Caco-2 (cell line): ENCODE data around the gene COX17. TPM values are rescaled to one million over a fixed set of nuclear protein-coding genes. Genes with fewer than 3 reads are reported as not detected.

Experiments used
- BruUV-seq: library from RNA; stranded (reverse); fragments of 400-500 nt; replicated peaks from 2 replicates; lab custom pipeline; 2021; lab: Mats Ljungman, UMichigan
- CTCF ChIA-PET: fragments of 300-600 bp; sonication (Branson Sonifier 250); formaldehyde crosslinking; loops from one replicate; lab custom pipeline; 2022; ENCODE audit warnings: antibody characterized with exemption; lab: Charles Lee
- POLR2A ChIA-PET: fragments of 300-600 bp; sonication (Branson Sonifier 250); formaldehyde crosslinking; loops from one replicate; lab custom pipeline; 2022; ENCODE audit warnings: antibody characterized with exemption; lab: Charles Lee
- DNase-seq, 2 experiments: peaks; one replicate each; pipeline versions ENCODE4 v3.0.0 to v3.0.0-alpha.2; 2020 to 2022
- H3K27me3 ChIP-seq: replicated peaks from 2 replicates; pipeline ENCODE4 v1.6.0; 2011; ENCODE audit warnings: low read length; ENCODE audit not compliant: control insufficient read depth, insufficient read depth
- H3K36me3 ChIP-seq: 2 replicates; pipeline ENCODE4 v1.5.1; 2011; ENCODE audit warnings: low read length; ENCODE audit not compliant: control insufficient read depth, insufficient read depth
- H3K4me1 ChIP-seq: fragments of 250-450 bp; sonication (Bioruptor Pico); 2 replicates; pipeline ENCODE4 v1.5.1; 2020; ENCODE audit warnings: mild to moderate bottlenecking
- H3K4me3 ChIP-seq: 2 replicates; pipeline ENCODE4 v1.5.1; 2011; ENCODE audit warnings: low read depth, mild to moderate bottlenecking, control low read depth, low read length
- H3K9me3 ChIP-seq: fragments of 250-450 bp; sonication (Bioruptor Pico); 2 replicates; pipeline ENCODE4 v1.5.1; 2020; ENCODE audit warnings: mild to moderate bottlenecking, moderate library complexity
- H3K27ac Mint-ChIP-seq: one replicate; pipeline ENCODE4 v1.8.0; 2022; ENCODE audit warnings: mixed read lengths; ENCODE audit not compliant: unreplicated experiment
- H3K27me3 Mint-ChIP-seq: one replicate; pipeline ENCODE4 v1.8.0; 2022; ENCODE audit warnings: mixed read lengths; ENCODE audit not compliant: insufficient read depth, unreplicated experiment
- H3K36me3 Mint-ChIP-seq: one replicate; pipeline ENCODE4 v1.8.0; 2022; ENCODE audit warnings: mild to moderate bottlenecking, mixed read lengths; ENCODE audit not compliant: insufficient read depth, unreplicated experiment
- H3K4me1 Mint-ChIP-seq: one replicate; pipeline ENCODE4 v1.8.0; 2022; ENCODE audit warnings: low read depth, mixed read lengths; ENCODE audit not compliant: unreplicated experiment
- H3K4me3 Mint-ChIP-seq: one replicate; pipeline ENCODE4 v1.8.0; 2022; ENCODE audit warnings: mild to moderate bottlenecking, moderate library complexity, mixed read lengths; ENCODE audit not compliant: unreplicated experiment
- H3K9me3 Mint-ChIP-seq: one replicate; pipeline ENCODE4 v1.8.0; 2022; ENCODE audit warnings: mixed read lengths; ENCODE audit not compliant: unreplicated experiment
- CTCF ChIP-seq, 2 experiments: fragments of 200-600 bp in 1 of 2; IDR thresholded peaks; 1 replicate in 1 of 2; 2 replicates in 1 of 2; pipeline versions ENCODE4 v1.5.1 to v1.8.0; 2011 to 2022; ENCODE audit warnings: antibody characterized with exemption in 1 of 2, control low read depth in 1 of 2, inconsistent platforms in 1 of 2, low read depth in 1 of 2, low read length in 1 of 2, mild to moderate bottlenecking in 1 of 2, moderate library complexity in 1 of 2; ENCODE audit not compliant: insufficient read depth in 1 of 2, severe bottlenecking in 1 of 2, unreplicated experiment in 1 of 2
- intact Hi-C: fragments of 100-400 bp; cut with micrococcal nuclease; formaldehyde crosslinking; loops from one replicate; pipeline ENCODE4 v1.10.0; 2022; ENCODE audit not compliant: unreplicated experiment
- total RNA-seq: library from RNA; stranded (reverse); gene quantifications from 2 replicates; pipeline ENCODE4 v1.2.3, GENCODE V29; 2022

Gene COX17
- total RNA-seq, 1 experiment from 2014 or later, result 43.6 TPM

GRCh38 chr3:119653876-119654275, 23.3 kb downstream of the COX17 start:
- Histone ChIP-seq H3K4me3 (no peak overlapping the region), H3K4me1 (no peaks in the 10 kb centered on the region), H3K9me3 (no peaks in the 10 kb centered on the region), H3K36me3 (no peaks in the 10 kb centered on the region), H3K27me3 (no peaks in the 10 kb centered on the region; the same call in 1 of the 2 replicates)
- TF ChIP-seq CTCF (IDR thresholded peaks at IDR 0.05; ENCODE audit: insufficient read depth in 1 of 2, low read depth in 1 of 2, low read length in 1 of 2, severe bottlenecking in 1 of 2, unreplicated experiment in 1 of 2), result no peak
- ChIA-PET POLR2A (no interaction called here), CTCF (no interaction called here)
- no peaks in the 10 kb centered on the region for H3K36me3 Mint-ChIP-seq
- H3K4me1 Mint-ChIP-seq, result no peaks in the 10 kb centered on the region
- no TSS peak for BruUV-seq
- H3K27ac Mint-ChIP-seq, result no peak overlapping the region
- H3K27me3 Mint-ChIP-seq, result no peaks in the 10 kb centered on the region
- intact Hi-C loops, result no loop called here
- no peak for DNase-seq
- H3K4me3 Mint-ChIP-seq, result no peak overlapping the region
- H3K9me3 Mint-ChIP-seq, result no peaks in the 10 kb centered on the region

DNA sequence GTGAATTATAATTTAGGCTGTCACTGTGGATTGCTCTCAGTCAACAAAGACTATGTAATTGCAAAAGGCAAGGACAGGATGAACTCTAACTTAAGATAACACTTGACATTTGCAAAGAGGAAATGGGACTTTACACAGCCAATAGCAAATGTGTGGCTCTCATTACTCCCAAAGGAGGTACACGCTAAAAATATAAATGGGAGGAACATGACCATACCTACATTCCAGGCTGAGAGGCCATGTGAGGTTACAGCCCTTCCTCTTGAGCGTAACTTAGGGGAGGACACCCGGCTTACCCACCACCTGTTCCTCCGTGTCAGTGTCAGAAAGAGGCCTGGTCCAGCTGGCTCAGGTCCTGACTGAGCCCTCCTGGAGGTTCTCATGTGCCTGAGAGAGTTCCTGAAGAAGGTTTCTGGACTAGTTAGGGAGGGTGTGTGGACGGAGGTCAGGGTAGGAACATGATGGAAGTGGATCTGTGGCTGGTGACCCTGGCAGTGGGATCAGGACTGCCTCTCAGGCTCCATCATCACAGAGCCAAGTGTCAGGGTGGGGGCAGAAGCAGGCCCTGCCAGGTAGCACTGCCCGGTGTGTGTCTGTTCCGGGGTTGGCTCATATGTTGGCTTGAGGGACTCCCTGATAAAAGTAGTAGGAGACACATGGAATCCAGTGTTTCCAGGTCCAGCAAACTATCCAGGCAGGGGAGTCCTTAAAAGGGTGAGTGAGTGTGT, 24.7 kb downstream of the COX17 start:
- Mint-ChIP-seq H3K27me3 (no peaks in the 10 kb centered on the region), H3K9me3 (no peaks in the 10 kb centered on the region), H3K4me3 (no peak overlapping the region), H3K36me3 (no peaks in the 10 kb centered on the region), H3K4me1 (no peaks in the 10 kb centered on the region), H3K27ac (no peak overlapping the region)
- ChIA-PET POLR2A (no interaction called here), CTCF (no interaction called here)
- no TSS peak for BruUV-seq
- no peak for DNase-seq
- intact Hi-C loops, result no loop called here
- H3K4me3 ChIP-seq, result no peak overlapping the region
- H3K4me1 ChIP-seq, result no peaks in the 10 kb centered on the region
- TF ChIP-seq CTCF (IDR thresholded peaks at IDR 0.05; ENCODE audit: insufficient read depth in 1 of 2, low read depth in 1 of 2, low read length in 1 of 2, severe bottlenecking in 1 of 2, unreplicated experiment in 1 of 2), result no peak
- H3K36me3 ChIP-seq, result no peaks in the 10 kb centered on the region
- H3K27me3 ChIP-seq, result no peaks in the 10 kb centered on the region; the same call in 1 of the 2 replicates
- no peaks in the 10 kb centered on the region for H3K9me3 ChIP-seq

GRCh38 chr3:119649761-119650160, 27.4 kb downstream of the COX17 start:
- no peak overlapping the region for H3K4me3 Mint-ChIP-seq
- ChIA-PET POLR2A (no interaction called here), CTCF (no interaction called here)
- no TSS peak for BruUV-seq
- no peak overlapping the region for H3K27ac Mint-ChIP-seq
- H3K4me3 ChIP-seq, result no peak overlapping the region
- no peaks in the 10 kb centered on the region for H3K9me3 ChIP-seq
- no peak for TF ChIP-seq CTCF (IDR thresholded peaks at IDR 0.05; ENCODE audit: insufficient read depth in 1 of 2, low read depth in 1 of 2, low read length in 1 of 2, severe bottlenecking in 1 of 2, unreplicated experiment in 1 of 2)
- H3K4me1 ChIP-seq, result peaks cover 8% of the 10 kb centered on the region; the same call in 1 of the 2 replicates
- H3K36me3 ChIP-seq, result no peaks in the 10 kb centered on the region
- peaks cover 8% of the 10 kb centered on the region for H3K4me1 Mint-ChIP-seq
- H3K36me3 Mint-ChIP-seq, result no peaks in the 10 kb centered on the region
- DNase-seq, result no peak
- H3K27me3 Mint-ChIP-seq, result no peaks in the 10 kb centered on the region
- intact Hi-C loops, result no loop called here
- no peaks in the 10 kb centered on the region for H3K27me3 ChIP-seq
- H3K9me3 Mint-ChIP-seq, result peaks cover 10% of the 10 kb centered on the region
